Sigmoid colon (tissue), 4 donors: ENCODE measurements around the gene DDX1.

ENCODE experiments used
- EP300 ChIP-seq, 4 donors: sonication (generic); formaldehyde crosslinking; IDR thresholded peaks; one replicate each; pipeline ENCODE4 v1.6.1; 2017; ENCODE audit warnings: antibody characterized with exemption in 4 of 4
- POLR2A ChIP-seq, 2 donors: fragments of 450-650 bp; IDR thresholded peaks; one replicate each; pipeline ENCODE4 v1.6.1; 2016; ENCODE audit warnings: antibody characterized with exemption in 2 of 2, mild to moderate bottlenecking in 2 of 2, moderate library complexity in 2 of 2
- POLR2AphosphoS5 ChIP-seq, 4 donors: sonication (generic); formaldehyde crosslinking; IDR thresholded peaks; one replicate each; pipeline ENCODE4 v1.6.1; 2017; ENCODE audit warnings: antibody characterized with exemption in 4 of 4
- TF ChIP-seq, protein P1 (sequence below), 4 experiments: fragments of 450-650 bp in 3 of 4; fragments of 200-600 bp in 1 of 4; IDR thresholded peaks; one replicate each; pipeline ENCODE4 v1.5.1; 2016 to 2019; ENCODE audit warnings: antibody characterized with exemption in 4 of 4, mild to moderate bottlenecking in 3 of 4, moderate library complexity in 2 of 4

- TF ChIP-seq, protein P1, sequence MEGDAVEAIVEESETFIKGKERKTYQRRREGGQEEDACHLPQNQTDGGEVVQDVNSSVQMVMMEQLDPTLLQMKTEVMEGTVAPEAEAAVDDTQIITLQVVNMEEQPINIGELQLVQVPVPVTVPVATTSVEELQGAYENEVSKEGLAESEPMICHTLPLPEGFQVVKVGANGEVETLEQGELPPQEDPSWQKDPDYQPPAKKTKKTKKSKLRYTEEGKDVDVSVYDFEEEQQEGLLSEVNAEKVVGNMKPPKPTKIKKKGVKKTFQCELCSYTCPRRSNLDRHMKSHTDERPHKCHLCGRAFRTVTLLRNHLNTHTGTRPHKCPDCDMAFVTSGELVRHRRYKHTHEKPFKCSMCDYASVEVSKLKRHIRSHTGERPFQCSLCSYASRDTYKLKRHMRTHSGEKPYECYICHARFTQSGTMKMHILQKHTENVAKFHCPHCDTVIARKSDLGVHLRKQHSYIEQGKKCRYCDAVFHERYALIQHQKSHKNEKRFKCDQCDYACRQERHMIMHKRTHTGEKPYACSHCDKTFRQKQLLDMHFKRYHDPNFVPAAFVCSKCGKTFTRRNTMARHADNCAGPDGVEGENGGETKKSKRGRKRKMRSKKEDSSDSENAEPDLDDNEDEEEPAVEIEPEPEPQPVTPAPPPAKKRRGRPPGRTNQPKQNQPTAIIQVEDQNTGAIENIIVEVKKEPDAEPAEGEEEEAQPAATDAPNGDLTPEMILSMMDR (IDR thresholded peaks at IDR 0.05) = no peak
- no peak for TF ChIP-seq EP300 (IDR thresholded peaks at IDR 0.05)
- no peak for TF ChIP-seq POLR2A (IDR thresholded peaks at IDR 0.05)
- no peak for TF ChIP-seq POLR2AphosphoS5 (IDR thresholded peaks at IDR 0.05)
These were observed 7.4 kb upstream of the DDX1 start for GRCh38 chr2:15584316-15584715.
